ENCODE measurements around the gene GALNTL6.
A peak's percentile ranks its signal among the peaks of the same experiment; 100 is the strongest.
"Not testable (repeated sequence)": the region's sequence is repeated elsewhere in the genome, so short reads cannot be mapped to it uniquely, and the experiment has no call there.

GALNTL6 gene

DNA sequence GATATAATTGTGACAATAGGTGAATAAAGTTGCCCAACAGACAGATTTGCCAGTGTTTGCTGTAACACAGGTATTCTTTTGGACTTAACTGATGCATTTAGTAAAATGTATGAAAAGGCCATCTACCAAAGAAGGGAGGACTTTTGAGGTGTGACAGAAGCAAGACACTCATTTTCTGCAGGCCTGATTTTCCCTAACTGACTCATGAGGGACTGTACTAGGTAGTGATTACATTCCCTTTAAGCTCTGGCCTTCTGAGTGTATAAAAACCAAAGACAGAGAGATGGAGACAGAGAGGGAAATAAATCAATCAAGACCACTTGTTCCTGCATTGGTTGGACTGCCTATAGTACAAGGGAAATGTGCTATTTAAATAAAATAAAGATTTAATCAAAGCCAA is 1204.6 kb downstream of the GALNTL6 start:
- no peak for DNase-seq
- H3K4me3 Mint-ChIP-seq = no peak overlapping the region
- H3K27ac Mint-ChIP-seq = no peak overlapping the region
- peaks cover 12% of the 10 kb centered on the region for H3K4me1 Mint-ChIP-seq
- H3K27me3 Mint-ChIP-seq (ENCODE audit: low read depth, poor library complexity) = no peaks in the 10 kb centered on the region
- TF ChIP-seq CTCF (IDR thresholded peaks at IDR 0.05) = no peak
- no peaks in the 10 kb centered on the region for H3K36me3 Mint-ChIP-seq (ENCODE audit: low read depth)
- no peaks in the 10 kb centered on the region for H3K9me3 Mint-ChIP-seq

GRCh38 chr4:173018446-173018845 is 1205.2 kb downstream of the GALNTL6 start:
- no peak for TF ChIP-seq CTCF (IDR thresholded peaks at IDR 0.05)
- Mint-ChIP-seq H3K9me3 (no peaks in the 10 kb centered on the region), H3K4me1 (peaks cover 12% of the 10 kb centered on the region), H3K27ac (no peak overlapping the region), H3K27me3 (ENCODE audit: low read depth, poor library complexity) (no peaks in the 10 kb centered on the region), H3K36me3 (ENCODE audit: low read depth) (no peaks in the 10 kb centered on the region), H3K4me3 (no peak overlapping the region)
- DNase-seq = no peak

DNA sequence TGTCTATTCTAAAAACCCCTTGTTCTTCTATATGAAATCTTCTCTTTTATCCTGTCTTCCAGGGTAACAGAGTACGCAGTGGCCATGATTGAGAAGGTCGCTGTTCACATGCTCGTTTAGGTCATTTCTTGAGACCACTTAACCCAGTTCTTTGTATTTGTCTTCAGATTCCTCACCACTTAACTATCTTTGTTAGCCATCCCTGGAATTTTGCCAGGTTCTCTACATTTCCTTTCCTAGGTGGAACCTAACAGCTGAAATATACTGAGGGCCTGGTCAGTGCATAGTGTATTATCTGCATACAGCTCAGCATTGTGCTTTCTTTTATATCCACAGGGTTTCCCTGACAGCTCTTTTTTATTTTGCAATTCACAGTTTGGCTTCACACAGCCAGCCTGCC is 1206.5 kb downstream of the GALNTL6 start:
- DNase-seq = no peak
- H3K4me3 Mint-ChIP-seq = no peak overlapping the region
- TF ChIP-seq CTCF (IDR thresholded peaks at IDR 0.05) = no peak
- no peaks in the 10 kb centered on the region for H3K36me3 Mint-ChIP-seq (ENCODE audit: low read depth)
- no peak overlapping the region for H3K27ac Mint-ChIP-seq
- peaks cover 5% of the 10 kb centered on the region for H3K4me1 Mint-ChIP-seq
- H3K27me3 Mint-ChIP-seq (ENCODE audit: low read depth, poor library complexity) = no peaks in the 10 kb centered on the region
- H3K9me3 Mint-ChIP-seq = no peaks in the 10 kb centered on the region

DNA sequence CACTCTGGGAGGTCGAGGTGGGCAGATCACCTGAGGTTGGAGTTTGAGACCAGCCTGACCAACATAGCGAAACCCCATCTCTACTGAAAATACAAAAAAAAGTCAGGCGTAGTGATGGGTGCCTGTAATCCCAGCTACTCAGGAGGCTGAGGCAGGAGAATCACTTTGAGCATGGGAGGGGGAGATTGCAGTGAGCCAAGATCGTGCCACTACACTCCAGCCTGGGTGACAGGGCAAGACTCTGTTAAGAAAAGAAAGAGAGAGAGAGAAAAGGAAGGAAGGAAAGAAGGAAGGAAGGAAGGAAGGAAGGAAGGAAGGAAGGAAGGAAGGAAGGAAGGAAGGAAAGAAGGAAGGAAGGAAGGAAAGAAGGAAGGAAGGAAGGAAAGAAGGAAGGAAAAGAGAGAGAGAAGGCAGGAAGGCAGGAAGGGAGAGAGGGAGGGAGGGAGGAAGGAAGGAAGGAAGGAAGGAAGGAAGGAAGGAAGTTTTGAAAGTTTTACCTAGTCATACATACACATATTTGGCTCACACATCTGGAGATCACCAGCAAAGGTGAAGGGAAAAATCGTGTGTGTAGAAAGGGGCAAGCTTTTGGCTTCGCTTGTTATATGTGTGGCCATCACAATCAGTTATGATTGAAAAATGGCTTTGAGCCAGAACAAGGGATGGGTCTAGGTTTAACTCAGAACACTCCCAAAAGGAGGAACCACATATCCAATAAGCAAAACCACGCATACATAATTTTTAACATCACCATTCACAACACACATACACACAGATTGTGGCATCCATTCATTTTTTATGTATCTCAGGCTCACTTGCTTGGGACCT is 1208.8 kb downstream of the GALNTL6 start:
- H3K9me3 Mint-ChIP-seq; H3K36me3 Mint-ChIP-seq (ENCODE audit: low read depth); H3K27ac Mint-ChIP-seq; H3K4me3 Mint-ChIP-seq; H3K4me1 Mint-ChIP-seq; DNase-seq; H3K27me3 Mint-ChIP-seq (ENCODE audit: low read depth, poor library complexity): not testable (repeated sequence)

DNA sequence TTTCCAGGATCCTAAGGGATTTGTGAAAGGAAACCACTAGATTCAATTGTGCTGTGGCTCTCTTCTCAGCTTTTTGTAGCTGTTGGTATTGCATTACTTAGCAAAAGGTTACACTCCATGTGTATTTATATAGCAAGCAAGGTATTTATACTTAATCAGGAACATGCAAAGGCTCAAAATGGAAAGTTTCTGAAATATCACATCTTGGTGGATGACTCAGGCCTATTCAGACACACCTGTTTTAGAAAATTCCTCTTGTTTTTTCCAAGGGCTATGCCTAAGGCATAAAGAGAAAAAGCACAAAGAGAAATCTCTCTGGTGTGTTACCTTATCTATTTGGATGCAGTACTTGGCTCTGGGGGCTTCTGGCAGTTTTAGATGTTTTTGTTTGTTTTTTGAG is 1211.0 kb downstream of the GALNTL6 start:
- TF ChIP-seq CTCF (IDR thresholded peaks at IDR 0.05) = no peak
- DNase-seq = no peak
- no peaks in the 10 kb centered on the region for H3K36me3 Mint-ChIP-seq (ENCODE audit: low read depth)
- H3K9me3 Mint-ChIP-seq = no peaks in the 10 kb centered on the region
- peaks cover under 1% of the 10 kb centered on the region for H3K4me1 Mint-ChIP-seq
- H3K27ac Mint-ChIP-seq = no peak overlapping the region
- no peak overlapping the region for H3K4me3 Mint-ChIP-seq
- H3K27me3 Mint-ChIP-seq (ENCODE audit: low read depth, poor library complexity) = no peaks in the 10 kb centered on the region

- H3K4me3 Mint-ChIP-seq = no peak overlapping the region
- no peak overlapping the region for H3K27ac Mint-ChIP-seq
- no peaks in the 10 kb centered on the region for H3K9me3 Mint-ChIP-seq
- DNase-seq = peak; percentile 41
- TF ChIP-seq CTCF (IDR thresholded peaks at IDR 0.05) = peak; percentile 65
- H3K36me3 Mint-ChIP-seq (ENCODE audit: low read depth) = no peaks in the 10 kb centered on the region
- no peaks in the 10 kb centered on the region for H3K27me3 Mint-ChIP-seq (ENCODE audit: low read depth, poor library complexity)
- H3K4me1 Mint-ChIP-seq = peaks cover 6% of the 10 kb centered on the region
Observed at GRCh38 chr4:173025131-173025530, 1211.9 kb downstream of the GALNTL6 start.
